ENCODE data around the gene RIPPLY3.

Gene RIPPLY3

GRCh38 chr21:37006486-37007291, at the start of gene RIPPLY3:
TSS of gene RIPPLY3 (plus strand) at chr21:37006702. CDS start at chr21:37006773, 71 bp downstream.
- DNase-seq, result no peak

- DNase-seq, result no peak
These were observed 47.3 kb upstream of the RIPPLY3 start for GRCh38 chr21:36959020-36959835.

- no peak for DNase-seq
These were observed 45.7 kb upstream of the RIPPLY3 start for GRCh38 chr21:36960676-36961284.

- no peak for DNase-seq
These were observed 44.3 kb upstream of the RIPPLY3 start for GRCh38 chr21:36962098-36962780.

GRCh38 chr21:36964398-36964797, 42.1 kb upstream of the RIPPLY3 start:
- no peak for DNase-seq

GRCh38 chr21:36964827-36965719, 41.4 kb upstream of the RIPPLY3 start:
- no peak for DNase-seq

DNA sequence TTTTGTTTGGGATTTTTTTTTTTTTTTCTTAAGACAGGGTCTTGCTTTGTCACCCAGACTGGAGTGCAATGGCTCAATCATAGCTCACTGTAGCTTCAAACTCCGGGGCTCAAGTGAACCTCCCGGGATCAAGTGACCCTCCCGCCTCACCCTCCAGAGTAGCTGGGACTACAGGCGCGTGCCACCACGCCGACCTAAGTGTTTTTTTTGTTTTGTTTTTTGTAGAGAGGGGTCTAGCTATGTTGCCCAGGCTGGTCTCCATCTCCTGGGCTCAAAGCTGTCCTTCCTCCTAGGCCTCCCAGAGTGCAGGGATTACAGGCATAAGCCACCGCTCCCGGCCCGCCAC, 40.8 kb upstream of the RIPPLY3 start:
- no peak for DNase-seq

- no peak for DNase-seq
These were observed 40.3 kb upstream of the RIPPLY3 start, which contains the start of gene HLCS for GRCh38 chr21:36966066-36966820. TSS of gene HLCS (minus strand) at chr21:36966669. CDS start at chr21:36966638, 31 bp downstream.

- no peak for DNase-seq
These were observed 39.4 kb upstream of the RIPPLY3 start for GRCh38 chr21:36966821-36967768.

DNA sequence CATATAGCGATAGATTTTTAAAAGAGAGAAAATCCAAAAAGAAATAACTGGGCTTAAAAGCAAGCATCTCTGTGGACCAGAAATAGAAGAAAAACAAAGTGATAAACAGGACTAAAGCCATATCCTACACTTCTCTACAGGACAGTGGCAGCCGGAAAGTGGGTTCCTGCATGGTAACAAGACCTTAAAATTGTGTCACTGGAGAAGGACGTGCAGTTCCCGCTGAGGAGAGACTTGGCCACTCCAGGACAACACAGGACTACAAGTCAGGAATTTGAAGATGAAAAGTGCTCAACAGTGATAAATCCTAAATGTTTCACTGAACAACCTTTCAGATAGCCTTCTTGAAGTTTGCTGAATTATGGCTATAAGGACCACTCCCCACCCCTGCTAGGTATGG, 38.1 kb upstream of the RIPPLY3 start:
- DNase-seq, result no peak

GRCh38 chr21:36968976-36969375, 37.5 kb upstream of the RIPPLY3 start:
- no peak for DNase-seq

- DNase-seq, result no peak
These were observed 32.3 kb upstream of the RIPPLY3 start for GRCh38 chr21:36973986-36974850.

- no peak for DNase-seq
These were observed 31.7 kb upstream of the RIPPLY3 start for GRCh38 chr21:36974851-36975192.

DNA sequence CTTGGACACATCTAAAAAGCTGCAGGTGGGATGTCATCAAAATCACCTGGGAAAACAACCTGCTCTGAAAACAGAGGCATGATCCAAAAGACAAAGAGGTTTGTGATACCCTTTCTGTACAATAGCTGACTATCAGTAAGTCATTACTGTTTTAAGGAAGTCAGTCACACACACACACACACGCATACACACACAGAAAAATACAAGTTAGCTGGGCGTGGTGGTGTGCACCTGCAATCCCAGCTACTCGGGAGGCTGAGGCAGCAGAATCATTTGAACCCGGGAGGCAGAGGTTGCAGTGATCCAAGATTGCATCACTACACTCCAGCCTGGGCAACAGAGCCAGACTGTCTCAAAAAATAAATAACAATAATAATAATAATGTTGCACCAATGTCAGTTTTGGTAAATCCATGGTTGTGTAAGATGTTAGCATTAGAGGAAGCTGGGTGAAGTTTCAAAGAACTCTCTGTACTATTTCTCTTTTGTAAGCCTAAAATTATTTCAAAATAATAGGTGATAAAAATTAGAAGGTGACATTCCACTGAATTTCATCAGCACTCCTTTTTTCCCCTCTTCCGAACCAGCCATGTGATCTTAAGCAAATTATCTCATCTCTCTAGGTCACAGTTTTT, 30.2 kb upstream of the RIPPLY3 start:
- no peak for DNase-seq

- no peak for DNase-seq
These were observed 29.4 kb upstream of the RIPPLY3 start for GRCh38 chr21:36976882-36977651.

- no peak for DNase-seq
These were observed 26.0 kb upstream of the RIPPLY3 start for GRCh38 chr21:36980280-36981048.

GRCh38 chr21:36981049-36981391, 25.5 kb upstream of the RIPPLY3 start:
- DNase-seq, result no peak

Data from KG1 (cell line).